ENCODE results near the gene TMED7.

- TF ChIP-seq CTCF (IDR thresholded peaks at IDR 0.05) (no peak), POLR2A (IDR thresholded peaks at IDR 0.05) (no peak), POLR2AphosphoS5 (IDR thresholded peaks at IDR 0.05) (no peak)
Observed at GRCh38 chr5:115621365-115621900, 4.4 kb downstream of the TMED7 start.

Measured in gastroesophageal sphincter (tissue), 3 donors.